DND-41 (cell line): ENCODE measurements around the gene NTF4.

ENCODE experiments used
- ATAC-seq: fragments of 200-7000 bp; cut with Tn5 transposase; 3 replicates; pipeline ENCODE4 v1.9.1; 2021; ENCODE audit warnings: low read depth; ENCODE audit not compliant: insufficient read depth
- DNase-seq: peaks from one replicate; pipeline ENCODE4 v3.0.0-alpha.2; 2020
- H2AFZ ChIP-seq: 2 replicates; pipeline ENCODE4 v1.6.0; 2012; ENCODE audit warnings: low read depth, low read length
- H3K27ac ChIP-seq: 2 replicates; pipeline ENCODE4 v1.5.1; 2012; ENCODE audit warnings: low read length, inconsistent platforms
- H3K27me3 ChIP-seq: fragments of 200-600 bp; sonication (generic); 2 replicates; pipeline ENCODE4 v1.6.0; 2012; ENCODE audit warnings: low read length, mild to moderate bottlenecking, inconsistent platforms; ENCODE audit not compliant: insufficient read depth, poor library complexity
- H3K36me3 ChIP-seq: 2 replicates; pipeline ENCODE4 v1.5.1; 2012; ENCODE audit warnings: low read length, inconsistent platforms; ENCODE audit not compliant: insufficient read depth
- H3K4me1 ChIP-seq: 2 replicates; pipeline ENCODE4 v1.5.1; 2012; ENCODE audit warnings: mild to moderate bottlenecking, low read length; ENCODE audit not compliant: insufficient read depth
- H3K4me2 ChIP-seq: 2 replicates; pipeline ENCODE4 v1.6.0; 2012; ENCODE audit warnings: mild to moderate bottlenecking, moderate library complexity, low read length, inconsistent platforms; ENCODE audit not compliant: insufficient read depth
- H3K4me3 ChIP-seq, 2 experiments: fragments of 200-600 bp in 1 of 2; shearing (Covaris generic) in 1 of 2; 2 replicates each; pipeline ENCODE4 v1.5.1; 2012 to 2016; ENCODE audit warnings: inconsistent platforms in 2 of 2, low read length in 2 of 2, mild to moderate bottlenecking in 2 of 2, low read depth in 1 of 2, moderate library complexity in 1 of 2
- H3K79me2 ChIP-seq: 2 replicates; pipeline ENCODE4 v1.6.0; 2012; ENCODE audit warnings: low read length, inconsistent platforms; ENCODE audit not compliant: insufficient read depth
- H3K9ac ChIP-seq: 2 replicates; pipeline ENCODE4 v1.6.0; 2012; ENCODE audit warnings: low read depth, mild to moderate bottlenecking, inconsistent platforms, low read length, moderate library complexity
- H3K9me3 ChIP-seq: 2 replicates; pipeline ENCODE4 v1.5.1; 2012; ENCODE audit warnings: low read length, moderate library complexity, mild to moderate bottlenecking, inconsistent platforms; ENCODE audit not compliant: insufficient read depth, severe bottlenecking
- H4K20me1 ChIP-seq: 2 replicates; pipeline ENCODE4 v1.6.0; 2012; ENCODE audit warnings: low read length; ENCODE audit not compliant: insufficient read depth
- EZH2 ChIP-seq: IDR thresholded peaks from 3 replicates; pipeline ENCODE4 v1.6.1; 2012; ENCODE audit warnings: borderline replicate concordance, low read depth, mild to moderate bottlenecking, moderate library complexity, low read length, inconsistent platforms; ENCODE audit not compliant: severe bottlenecking
- TF ChIP-seq, protein P1 (sequence below): IDR thresholded peaks from 2 replicates; pipeline ENCODE4 v1.5.1; 2012; ENCODE audit warnings: borderline replicate concordance, low read length, moderate library complexity, mild to moderate bottlenecking; ENCODE audit not compliant: poor library complexity, severe bottlenecking; ENCODE audit errors: extremely low read depth

Gene NTF4

DNA sequence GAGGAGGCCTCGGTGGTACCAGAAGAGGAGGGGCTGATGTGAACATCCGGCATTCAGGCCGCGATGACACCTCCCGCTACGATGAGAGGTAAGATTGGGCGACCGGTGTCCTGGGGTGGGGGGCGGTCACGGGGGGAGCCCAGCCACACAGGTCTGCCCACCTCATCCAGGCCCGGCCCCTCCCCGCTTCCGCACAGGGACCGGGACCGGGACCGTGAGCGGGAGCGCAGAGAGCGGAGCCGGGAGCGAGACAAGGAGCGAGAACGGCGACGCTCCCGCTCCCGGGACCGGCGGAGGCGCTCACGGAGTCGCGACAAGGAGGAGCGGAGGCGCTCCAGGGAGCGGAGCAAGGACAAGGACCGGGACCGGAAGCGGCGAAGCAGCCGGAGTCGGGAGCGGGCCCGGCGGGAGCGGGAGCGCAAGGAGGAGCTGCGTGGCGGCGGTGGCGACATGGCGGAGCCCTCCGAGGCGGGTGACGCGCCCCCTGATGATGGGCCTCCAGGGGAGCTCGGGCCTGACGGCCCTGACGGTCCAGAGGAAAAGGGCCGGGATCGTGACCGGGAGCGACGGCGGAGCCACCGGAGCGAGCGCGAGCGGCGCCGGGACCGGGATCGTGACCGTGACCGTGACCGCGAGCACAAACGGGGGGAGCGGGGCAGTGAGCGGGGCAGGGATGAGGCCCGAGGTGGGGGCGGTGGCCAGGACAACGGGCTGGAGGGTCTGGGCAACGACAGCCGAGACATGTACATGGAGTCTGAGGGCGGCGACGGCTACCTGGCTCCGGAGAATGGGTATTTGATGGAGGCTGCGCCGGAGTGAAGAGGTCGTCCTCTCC is 43.2 kb upstream of the NTF4 start:
- no peak overlapping the region for H3K4me2 ChIP-seq
- H3K27me3 ChIP-seq: no peaks in the 10 kb centered on the region
- peaks cover 6% of the 10 kb centered on the region; the same call in 1 of the 2 replicates for H3K79me2 ChIP-seq
- peaks cover 70% of the 10 kb centered on the region for H3K36me3 ChIP-seq
- H3K27ac ChIP-seq: no peak overlapping the region
- no peaks in the 10 kb centered on the region for H3K9me3 ChIP-seq
- TF ChIP-seq, protein P1, sequence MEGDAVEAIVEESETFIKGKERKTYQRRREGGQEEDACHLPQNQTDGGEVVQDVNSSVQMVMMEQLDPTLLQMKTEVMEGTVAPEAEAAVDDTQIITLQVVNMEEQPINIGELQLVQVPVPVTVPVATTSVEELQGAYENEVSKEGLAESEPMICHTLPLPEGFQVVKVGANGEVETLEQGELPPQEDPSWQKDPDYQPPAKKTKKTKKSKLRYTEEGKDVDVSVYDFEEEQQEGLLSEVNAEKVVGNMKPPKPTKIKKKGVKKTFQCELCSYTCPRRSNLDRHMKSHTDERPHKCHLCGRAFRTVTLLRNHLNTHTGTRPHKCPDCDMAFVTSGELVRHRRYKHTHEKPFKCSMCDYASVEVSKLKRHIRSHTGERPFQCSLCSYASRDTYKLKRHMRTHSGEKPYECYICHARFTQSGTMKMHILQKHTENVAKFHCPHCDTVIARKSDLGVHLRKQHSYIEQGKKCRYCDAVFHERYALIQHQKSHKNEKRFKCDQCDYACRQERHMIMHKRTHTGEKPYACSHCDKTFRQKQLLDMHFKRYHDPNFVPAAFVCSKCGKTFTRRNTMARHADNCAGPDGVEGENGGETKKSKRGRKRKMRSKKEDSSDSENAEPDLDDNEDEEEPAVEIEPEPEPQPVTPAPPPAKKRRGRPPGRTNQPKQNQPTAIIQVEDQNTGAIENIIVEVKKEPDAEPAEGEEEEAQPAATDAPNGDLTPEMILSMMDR: no peak
- no peak for TF ChIP-seq EZH2
- H2AFZ ChIP-seq: no peak overlapping the region
- DNase-seq (no peak), ATAC-seq (no peak)
- no peak overlapping the region for H3K9ac ChIP-seq
- peaks cover under 1% of the 10 kb centered on the region; the same call in 1 of the 2 replicates for H3K4me1 ChIP-seq
- peaks cover 63% of the 10 kb centered on the region for H4K20me1 ChIP-seq
- H3K4me3 ChIP-seq: no peak overlapping the region

GRCh38 chr19:49106648-49107135 is 42.1 kb upstream of the NTF4 start:
- no peak overlapping the region for H2AFZ ChIP-seq
- H3K4me3 ChIP-seq: no peak overlapping the region
- no peaks in the 10 kb centered on the region for H3K4me1 ChIP-seq
- H3K79me2 ChIP-seq: peaks cover 9% of the 10 kb centered on the region; the same call in 1 of the 2 replicates
- no peaks in the 10 kb centered on the region for H3K27me3 ChIP-seq
- peak; percentile 69 for DNase-seq
- H3K27ac ChIP-seq: no peak overlapping the region
- no peaks in the 10 kb centered on the region for H3K9me3 ChIP-seq
- H3K9ac ChIP-seq: no peak overlapping the region
- peaks cover 72% of the 10 kb centered on the region for H4K20me1 ChIP-seq
- TF ChIP-seq EZH2: no peak
- TF ChIP-seq, protein P1: peak; percentile 91
- ATAC-seq: peak; percentile 74
- no peak overlapping the region for H3K4me2 ChIP-seq
- peaks cover 82% of the 10 kb centered on the region for H3K36me3 ChIP-seq

GRCh38 chr19:49104229-49104864 is 39.7 kb upstream of the NTF4 start:
- no peaks in the 10 kb centered on the region for H3K4me1 ChIP-seq
- peaks cover 84% of the 10 kb centered on the region for H4K20me1 ChIP-seq
- H3K9me3 ChIP-seq: no peaks in the 10 kb centered on the region
- H3K27ac ChIP-seq: no peak overlapping the region
- peaks cover 24% of the 10 kb centered on the region for H3K79me2 ChIP-seq
- no peak overlapping the region for H3K4me2 ChIP-seq
- H3K27me3 ChIP-seq: no peaks in the 10 kb centered on the region
- no peak overlapping the region for H3K9ac ChIP-seq
- H2AFZ ChIP-seq: no peak overlapping the region
- no peak for TF ChIP-seq EZH2
- TF ChIP-seq, protein P1: no peak
- ATAC-seq (no peak), DNase-seq (no peak)
- H3K4me3 ChIP-seq: no peak overlapping the region
- peaks cover 99% of the 10 kb centered on the region for H3K36me3 ChIP-seq
